ENCODE results near the gene IKBKG. TPM values are rescaled to one million over a fixed set of nuclear protein-coding genes. Genes with fewer than 3 reads are reported as not detected.
A peak's percentile ranks its signal among the peaks of the same experiment; 100 is the strongest.

Gene IKBKG
- total RNA-seq, 4 donors from 2014 or later = 14.0 to 22.6 (median 15.2) TPM

- no peaks in the 10 kb centered on the region for H3K9me3 ChIP-seq
- no peak overlapping the region for H3K27ac ChIP-seq
- no peak for ATAC-seq
- H3K4me3 ChIP-seq = no peak overlapping the region
- no peaks in the 10 kb centered on the region for H3K27me3 ChIP-seq
- WGBS, 2 donors (ENCODE audit: low coverage in 1 of 2) = 100% methylated on average over 2 of the region's 13 CpGs; no CpG with 5 or more reads in 1 of the 2 donors
- no peak for TF ChIP-seq EP300 (IDR thresholded peaks at IDR 0.05)
- no peak for TF ChIP-seq POLR2A (IDR thresholded peaks at IDR 0.05)
- TF ChIP-seq CTCF (IDR thresholded peaks at IDR 0.05) = no peak
- no peak for TF ChIP-seq POLR2AphosphoS5 (IDR thresholded peaks at IDR 0.05)
- H3K4me1 ChIP-seq = peaks cover 0 to 10% (median 0%) of the 10 kb centered on the region in 3 donors
- H3K36me3 ChIP-seq = no peaks in the 10 kb centered on the region
Measured at GRCh38 chrX:154602226-154602625, 54.8 kb downstream of the IKBKG start.

- no peak overlapping the region for H3K27ac ChIP-seq
- H3K27me3 ChIP-seq = no peaks in the 10 kb centered on the region
- no peaks in the 10 kb centered on the region for H3K36me3 ChIP-seq
- H3K9me3 ChIP-seq = no peaks in the 10 kb centered on the region
- H3K4me1 ChIP-seq = peaks cover 0 to 10% (median 0%) of the 10 kb centered on the region in 3 donors
- ATAC-seq = no peak
- 87 to 94% methylated on average over 4 to 5 of the region's 18 CpGs for WGBS, 2 donors (ENCODE audit: low coverage in 1 of 2)
- H3K4me3 ChIP-seq = no peak overlapping the region
- no peak for TF ChIP-seq CTCF (IDR thresholded peaks at IDR 0.05)
- no peak for TF ChIP-seq POLR2AphosphoS5 (IDR thresholded peaks at IDR 0.05)
- no peak for TF ChIP-seq POLR2A (IDR thresholded peaks at IDR 0.05)
- no peak for TF ChIP-seq EP300 (IDR thresholded peaks at IDR 0.05)
Measured at GRCh38 chrX:154602766-154603437, 55.5 kb downstream of the IKBKG start.

- Histone ChIP-seq H3K27me3 (no peaks in the 10 kb centered on the region), H3K27ac (peak overlapping the region in 3 of 4 donors; percentile 24 to 33 (median 27)), H3K36me3 (no peaks in the 10 kb centered on the region), H3K9me3 (no peaks in the 10 kb centered on the region), H3K4me1 (peaks cover 0 to 10% (median 0%) of the 10 kb centered on the region in 3 donors), H3K4me3 (no peak overlapping the region)
- ATAC-seq = peak; percentile 28
- 21 to 89% methylated on average over 2 to 3 of the region's 13 CpGs for WGBS, 2 donors (ENCODE audit: low coverage in 1 of 2)
- peak; percentile 44 for TF ChIP-seq POLR2AphosphoS5 (IDR thresholded peaks at IDR 0.05)
- TF ChIP-seq EP300 (IDR thresholded peaks at IDR 0.05) = no peak
- TF ChIP-seq CTCF (IDR thresholded peaks at IDR 0.05) = no peak
- TF ChIP-seq POLR2A (IDR thresholded peaks at IDR 0.05) = no peak
Measured at GRCh38 chrX:154603438-154604430, 56.3 kb downstream of the IKBKG start.

GRCh38 chrX:154605566-154605965, 58.1 kb downstream of the IKBKG start:
- TF ChIP-seq POLR2A (IDR thresholded peaks at IDR 0.05) = no peak
- no peak for TF ChIP-seq CTCF (IDR thresholded peaks at IDR 0.05)
- TF ChIP-seq EP300 (IDR thresholded peaks at IDR 0.05) = no peak
- TF ChIP-seq POLR2AphosphoS5 (IDR thresholded peaks at IDR 0.05) = no peak

More at GRCh38 chrX:154605566-154605965, 58.1 kb downstream of the IKBKG start:
- 72 to 73% methylated on average over 3 to 4 of the region's 6 CpGs for WGBS, 2 donors (ENCODE audit: low coverage in 1 of 2)
- no peaks in the 10 kb centered on the region for H3K9me3 ChIP-seq
- H3K4me3 ChIP-seq = no peak overlapping the region
- no peaks in the 10 kb centered on the region for H3K36me3 ChIP-seq
- H3K27me3 ChIP-seq = no peaks in the 10 kb centered on the region
- H3K27ac ChIP-seq = no peak overlapping the region
- ATAC-seq = no peak
- H3K4me1 ChIP-seq = peaks cover 0 to 10% (median 0%) of the 10 kb centered on the region in 3 donors
